GM19099 (cell line): Measurements from ENCODE around the gene FOXO1.

Experiments used
- POLR2A ChIP-seq: IDR thresholded peaks from 3 replicates; pipeline ENCODE4 v1.6.1; 2011; ENCODE audit warnings: low read depth; ENCODE audit not compliant: insufficient read length; ENCODE audit errors: extremely low read depth

Gene FOXO1

DNA sequence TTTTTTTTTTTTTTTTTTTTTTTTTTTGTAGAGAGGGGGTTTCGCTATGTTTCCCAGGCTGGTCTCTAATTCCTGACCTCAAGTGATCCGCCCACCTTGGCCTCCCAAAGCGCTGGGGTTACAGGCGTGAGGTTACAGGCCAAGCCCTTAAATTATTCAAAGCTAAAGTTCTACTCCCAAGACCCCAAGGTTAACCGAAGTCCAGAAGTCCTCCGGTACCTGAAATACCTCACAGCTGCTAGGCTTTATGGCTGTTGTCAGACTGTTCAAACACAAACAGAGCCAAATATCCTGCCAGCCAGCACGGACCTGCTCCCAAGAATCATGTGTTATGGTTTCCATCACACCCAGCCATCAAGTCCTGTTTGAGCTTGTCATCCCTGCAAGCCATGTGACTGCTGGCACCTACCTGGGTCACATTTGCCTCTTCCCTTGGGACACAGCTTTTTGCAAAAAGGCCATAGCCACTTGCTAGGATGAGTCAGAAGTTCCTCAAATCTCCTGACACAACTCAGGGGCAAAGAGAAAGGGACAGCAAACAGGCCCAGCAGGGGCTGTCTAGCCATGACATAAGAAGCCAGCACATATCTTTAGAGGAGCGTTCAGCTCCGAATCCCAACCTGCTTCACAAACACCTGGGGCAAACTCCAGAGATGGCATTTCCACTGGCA, 129.9 kb downstream of the FOXO1 start:
- TF ChIP-seq POLR2A, result no peak

DNA sequence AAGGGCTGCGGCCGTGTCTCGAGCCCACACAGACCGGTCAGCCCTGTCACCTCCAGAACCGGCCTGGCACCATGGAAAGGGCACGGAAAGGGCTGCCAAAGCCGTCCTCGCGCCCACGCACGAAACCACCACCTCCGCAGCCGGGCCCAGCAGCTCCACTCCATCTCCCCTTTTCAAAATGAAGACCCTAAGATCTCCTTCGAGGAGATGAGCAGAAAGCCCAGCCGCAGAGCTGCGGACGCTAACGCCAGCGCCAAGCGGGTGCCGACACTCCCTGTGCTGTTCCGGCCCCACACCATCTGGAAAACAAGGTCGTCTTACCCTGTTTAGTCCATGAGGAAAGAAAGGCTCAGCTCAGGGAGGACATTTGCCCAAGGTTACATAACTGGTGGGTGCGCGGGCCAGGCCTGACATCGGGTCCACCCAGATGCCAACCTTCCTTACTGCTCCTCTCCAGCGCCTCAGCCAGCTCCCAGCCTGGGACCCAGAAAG, 131.1 kb downstream of the FOXO1 start:
- TF ChIP-seq POLR2A, result no peak

DNA sequence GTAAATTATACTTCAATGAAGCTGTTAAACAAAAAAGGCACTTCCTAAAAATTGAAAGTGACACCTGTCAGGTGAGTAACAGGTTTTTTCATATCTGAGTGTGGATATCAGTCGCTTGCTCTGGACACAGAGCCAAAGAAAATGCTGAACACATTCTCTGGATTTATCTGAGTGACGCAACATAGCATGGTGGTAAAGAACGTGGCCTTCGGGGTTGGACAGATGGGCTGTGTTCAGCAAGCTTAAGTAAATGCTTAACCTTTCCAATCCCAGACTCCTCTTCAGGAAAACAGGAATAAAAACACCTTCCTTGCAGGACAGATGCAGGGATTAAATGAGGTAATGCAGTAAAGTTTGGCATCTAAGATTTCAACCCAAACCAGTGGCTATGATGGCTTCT, 132.0 kb downstream of the FOXO1 start:
- no peak for TF ChIP-seq POLR2A

DNA sequence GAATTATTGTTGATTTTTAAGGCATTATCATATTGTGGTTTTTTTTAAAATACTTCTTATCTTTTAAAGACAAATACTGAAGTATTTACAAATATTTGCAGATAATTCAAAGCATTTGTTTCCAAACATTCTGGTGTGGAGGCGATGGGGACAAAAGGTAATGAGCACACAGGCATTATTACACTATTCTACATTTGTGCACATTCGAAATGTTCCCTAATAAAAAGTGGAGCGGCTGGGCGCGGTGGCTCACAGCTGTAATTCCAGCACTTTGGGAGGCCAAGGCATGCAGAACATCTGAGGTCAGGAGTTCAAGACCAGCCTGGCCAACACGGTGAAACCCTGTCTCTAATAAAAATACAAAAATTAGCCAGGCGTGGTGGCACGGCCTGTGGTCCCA, 133.4 kb downstream of the FOXO1 start:
- no peak for TF ChIP-seq POLR2A

- TF ChIP-seq POLR2A, result no peak
Observed at GRCh38 chr13:40530961-40531360, 135.5 kb downstream of the FOXO1 start.

- no peak for TF ChIP-seq POLR2A
Observed at GRCh38 chr13:40528881-40529280, 137.6 kb downstream of the FOXO1 start.

- no peak for TF ChIP-seq POLR2A
Observed at GRCh38 chr13:40527914-40528313, 138.5 kb downstream of the FOXO1 start.

DNA sequence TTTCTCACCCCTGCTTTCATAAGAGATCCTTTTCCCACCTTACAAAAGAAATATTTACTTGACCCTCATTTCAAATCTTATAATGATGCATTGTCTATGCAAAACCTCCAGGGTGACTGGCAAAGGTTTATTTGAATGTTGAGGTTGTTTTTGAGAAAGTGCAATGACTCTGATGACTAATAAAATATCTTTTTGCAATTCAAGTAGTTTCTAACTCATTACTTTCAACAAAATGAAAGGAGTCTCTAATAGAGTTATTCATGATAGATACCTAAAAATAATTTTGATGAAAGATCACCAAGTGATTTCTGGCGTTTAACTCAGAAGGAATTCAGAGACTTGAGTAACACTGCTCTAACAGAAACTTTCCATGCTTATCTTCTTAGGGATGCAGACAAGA, 144.2 kb downstream of the FOXO1 start:
- TF ChIP-seq POLR2A, result no peak

DNA sequence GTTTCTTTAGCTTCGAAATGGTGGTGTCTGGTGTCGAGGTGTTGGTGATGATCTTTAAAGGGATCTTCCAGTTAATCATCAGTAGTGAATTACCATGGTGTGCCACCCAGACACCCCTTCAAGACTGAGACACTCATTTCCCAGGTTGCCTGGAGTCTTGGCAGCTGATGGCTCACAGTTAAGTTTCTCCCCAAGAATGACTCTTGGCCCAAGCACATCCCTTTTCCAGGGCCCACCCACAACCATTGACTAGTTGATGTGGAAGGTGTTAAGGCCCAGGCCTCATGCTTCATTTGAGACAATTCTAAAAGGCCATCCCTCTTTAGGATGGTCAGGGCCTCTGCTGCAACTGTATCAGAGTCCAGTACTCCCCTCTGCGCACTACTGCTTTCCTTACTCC, 145.5 kb downstream of the FOXO1 start:
- TF ChIP-seq POLR2A, result no peak

DNA sequence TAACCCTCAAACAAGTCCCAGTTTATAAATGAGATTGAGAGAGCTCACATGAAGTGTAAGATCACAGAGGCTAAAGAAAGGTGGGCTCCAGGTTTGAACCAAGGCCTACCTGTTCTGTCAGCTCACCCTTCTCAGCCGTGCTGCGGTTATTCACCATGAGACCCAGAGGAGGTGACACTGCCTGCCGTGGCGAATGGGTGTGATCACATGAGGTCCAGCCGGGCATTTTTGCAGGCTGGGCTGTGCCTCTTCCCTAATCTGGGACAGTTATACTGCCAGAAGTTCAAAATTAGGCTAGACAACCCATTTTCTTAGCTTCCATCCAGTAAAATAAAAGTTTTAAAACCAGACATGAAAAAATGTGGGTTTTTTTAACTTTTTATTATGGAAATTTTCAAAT, 146.8 kb downstream of the FOXO1 start:
- TF ChIP-seq POLR2A, result no peak

DNA sequence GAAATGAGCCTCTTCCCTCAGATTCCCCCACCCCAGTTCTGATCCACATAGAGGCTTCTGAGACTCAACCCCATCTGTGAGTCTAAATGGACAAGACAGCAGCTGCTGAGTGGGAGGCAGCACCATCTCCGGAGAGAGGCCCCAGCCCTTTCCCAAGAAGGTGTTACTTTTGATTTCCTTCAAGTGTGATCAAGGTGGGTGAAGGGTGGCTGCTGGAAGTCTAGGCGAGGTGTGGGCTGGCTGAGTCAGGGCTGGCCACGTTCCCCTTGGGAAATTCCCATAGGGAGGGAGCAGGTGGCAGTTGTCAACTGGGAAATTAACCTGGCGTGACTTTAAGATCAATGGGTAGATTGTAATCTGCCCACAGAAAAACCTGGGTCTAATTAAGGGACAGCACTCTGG, 148.0 kb downstream of the FOXO1 start:
- TF ChIP-seq POLR2A, result no peak

- peak; percentile 4 for TF ChIP-seq POLR2A
Observed at GRCh38 chr13:40517486-40518480, 148.7 kb downstream of the FOXO1 start.

DNA sequence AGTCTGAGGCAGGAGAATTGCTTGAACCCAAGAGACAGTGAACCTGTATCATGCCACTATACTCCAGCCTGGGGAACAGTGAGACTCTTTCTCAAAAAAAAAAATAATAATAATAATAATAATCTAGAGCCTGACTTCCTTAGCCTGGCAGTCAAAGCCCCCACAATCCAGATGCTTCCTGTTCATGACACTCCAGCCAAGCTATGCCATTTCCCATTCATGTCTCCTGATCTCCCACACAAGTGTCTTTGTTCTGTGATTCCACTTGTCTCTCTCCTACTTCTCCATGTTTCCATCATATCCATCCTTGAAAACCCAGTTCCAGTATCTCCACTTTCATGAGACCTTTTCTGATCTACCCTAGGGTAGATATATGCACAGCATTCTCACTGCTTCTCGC, 150.7 kb downstream of the FOXO1 start:
- TF ChIP-seq POLR2A, result no peak

DNA sequence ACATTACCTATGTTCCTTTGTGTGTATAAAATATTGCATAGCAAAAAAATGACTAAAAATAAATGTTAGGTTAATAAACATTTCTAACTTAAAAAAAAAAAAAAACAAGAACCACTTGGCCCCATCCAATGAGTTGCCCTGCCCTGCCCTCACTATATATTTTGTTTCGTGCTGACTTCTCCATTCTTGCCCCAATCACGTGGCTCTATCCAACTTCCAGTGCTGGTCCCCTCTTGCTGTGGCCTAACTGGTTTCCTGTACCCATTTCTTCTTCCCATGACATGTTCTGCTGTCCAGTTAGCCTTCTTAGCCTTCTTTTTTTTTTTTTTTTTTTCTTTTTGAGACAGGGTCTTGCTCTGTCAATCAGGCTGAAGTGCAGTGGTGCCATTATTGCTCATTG, 151.6 kb downstream of the FOXO1 start:
- no peak for TF ChIP-seq POLR2A

DNA sequence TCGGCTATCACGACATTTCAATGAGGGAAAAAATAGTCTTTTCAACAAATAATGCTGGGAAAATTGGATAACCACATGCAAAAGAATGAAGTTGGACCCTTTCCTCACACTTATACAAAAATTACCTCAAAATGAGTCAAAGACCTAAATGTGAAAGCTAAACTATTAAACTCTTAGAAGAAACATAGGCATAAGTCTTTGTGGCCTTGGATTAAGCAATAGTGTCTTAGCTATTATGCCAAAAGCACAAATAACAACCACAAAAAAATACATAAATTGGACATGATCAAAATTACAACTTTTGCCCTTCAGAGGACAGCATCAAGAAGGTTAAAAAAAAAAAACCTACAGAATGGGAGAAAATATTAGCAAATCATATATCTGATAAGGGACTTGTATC, 156.6 kb downstream of the FOXO1 start:
- no peak for TF ChIP-seq POLR2A
